ENCODE results near the gene FOXJ1. TPM values are rescaled to one million over a fixed set of nuclear protein-coding genes. Genes with fewer than 3 reads are reported as not detected.

FOXJ1 gene
- total RNA-seq, 1 experiment from 2014 or later = 0.10 TPM

DNA sequence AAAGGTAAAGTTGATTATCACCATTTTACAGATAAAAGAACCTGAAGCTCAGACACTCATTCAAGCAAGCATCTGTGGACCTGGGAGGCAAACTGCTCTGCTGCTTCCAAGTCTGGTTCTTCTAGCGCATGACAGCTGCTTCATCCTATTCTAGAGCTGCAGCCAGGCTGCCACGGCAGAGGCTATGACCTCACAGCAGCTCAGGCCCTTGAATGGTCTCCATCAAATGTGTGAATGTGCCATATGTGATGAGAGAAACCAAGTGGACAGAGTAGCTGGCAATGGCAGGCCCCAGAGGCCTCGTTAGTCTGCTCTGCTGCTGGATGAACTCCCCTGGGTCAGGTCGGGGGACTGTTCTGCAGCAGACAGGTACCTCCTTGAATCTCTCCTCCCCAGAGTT lies 30.7 kb upstream of the FOXJ1 start:
- H3K4me1 ChIP-seq = peaks cover 3% of the 10 kb centered on the region; the same call in 1 of the 2 replicates
- H3K27me3 ChIP-seq = no peaks in the 10 kb centered on the region; the same call in 1 of the 2 replicates
- no peak overlapping the region for H3K4me3 ChIP-seq
- no peak overlapping the region for H3K27ac ChIP-seq
- no peaks in the 10 kb centered on the region for H3K36me3 ChIP-seq
- no peaks in the 10 kb centered on the region for H3K9me3 ChIP-seq (replicated peaks)
- peak; percentile 43 to 63 for DNase-seq

DNA sequence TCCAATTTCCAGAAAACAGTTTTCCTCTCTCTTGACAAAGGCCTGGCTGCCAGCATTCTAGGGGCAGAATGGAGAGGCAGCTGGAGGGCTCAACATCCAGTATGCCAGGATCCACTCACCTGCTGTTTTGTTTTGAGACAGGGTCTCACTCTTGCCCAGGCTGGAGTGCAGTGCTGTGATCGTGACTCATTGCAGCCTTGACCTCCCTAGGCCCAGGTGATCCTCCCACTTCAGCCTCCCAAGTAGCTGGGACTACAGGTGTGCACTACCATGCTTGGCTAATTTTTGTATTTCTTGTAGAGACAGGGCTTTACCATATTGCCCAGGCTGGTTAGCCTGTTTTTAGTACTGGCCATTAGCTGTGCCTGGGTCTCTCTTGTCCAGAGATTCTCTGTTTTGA lies 29.1 kb upstream of the FOXJ1 start:
- Histone ChIP-seq H3K9me3 (replicated peaks) (no peaks in the 10 kb centered on the region), H3K27ac (no peak overlapping the region), H3K4me1 (peaks cover 6% of the 10 kb centered on the region; the same call in 1 of the 2 replicates), H3K36me3 (no peaks in the 10 kb centered on the region), H3K27me3 (no peaks in the 10 kb centered on the region; the same call in 1 of the 2 replicates), H3K4me3 (no peak overlapping the region)
- no peak for DNase-seq

DNA sequence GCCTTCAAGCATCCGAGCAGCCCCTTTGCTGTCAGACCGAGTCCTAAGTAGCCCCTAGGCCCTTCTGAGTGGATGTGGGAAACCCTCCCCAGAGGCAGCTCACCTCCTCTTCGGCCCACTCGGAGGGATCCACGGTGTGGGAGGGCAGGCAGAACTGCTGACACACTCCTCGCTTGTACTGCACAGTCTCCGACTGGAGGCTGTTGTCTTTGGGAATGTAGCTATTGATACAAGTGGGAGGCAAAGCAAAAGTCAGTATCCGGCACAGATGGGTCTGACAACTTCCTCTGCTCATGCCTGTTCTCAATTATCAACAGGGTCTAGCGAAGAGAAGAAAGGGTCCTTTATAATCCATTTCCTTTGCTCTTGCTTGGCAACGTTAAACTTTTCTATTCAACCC lies 25.9 kb upstream of the FOXJ1 start:
- DNase-seq = no peak
- no peak overlapping the region for H3K27ac ChIP-seq
- H3K36me3 ChIP-seq = no peaks in the 10 kb centered on the region
- no peaks in the 10 kb centered on the region for H3K9me3 ChIP-seq (replicated peaks)
- H3K4me3 ChIP-seq = no peak overlapping the region
- H3K4me1 ChIP-seq = peaks cover 18% of the 10 kb centered on the region
- H3K27me3 ChIP-seq = no peaks in the 10 kb centered on the region

DNA sequence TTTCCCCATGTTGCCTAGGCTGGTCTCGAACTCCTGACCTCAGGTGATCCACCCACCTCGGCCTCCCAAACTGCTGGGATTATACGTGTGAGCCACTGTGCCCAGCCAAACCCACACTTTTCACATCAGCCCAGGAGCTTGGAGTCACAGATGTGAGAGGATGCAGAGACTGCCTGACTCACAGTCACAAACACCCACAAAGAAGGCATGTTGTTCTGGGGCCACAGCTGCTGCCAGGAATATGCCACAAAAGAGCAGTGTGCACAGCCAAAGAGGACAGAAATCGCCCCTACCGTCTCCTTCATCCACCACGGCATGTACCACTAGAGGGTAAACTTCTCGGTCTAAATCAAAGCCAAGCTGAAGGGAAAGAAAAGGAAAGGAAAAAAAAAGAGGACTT lies 25.1 kb upstream of the FOXJ1 start:
- no peak for DNase-seq
- H3K4me3 ChIP-seq = no peak overlapping the region
- no peaks in the 10 kb centered on the region for H3K27me3 ChIP-seq
- no peaks in the 10 kb centered on the region for H3K9me3 ChIP-seq (replicated peaks)
- no peak overlapping the region for H3K27ac ChIP-seq
- peaks cover 24% of the 10 kb centered on the region for H3K4me1 ChIP-seq
- H3K36me3 ChIP-seq = no peaks in the 10 kb centered on the region

DNA sequence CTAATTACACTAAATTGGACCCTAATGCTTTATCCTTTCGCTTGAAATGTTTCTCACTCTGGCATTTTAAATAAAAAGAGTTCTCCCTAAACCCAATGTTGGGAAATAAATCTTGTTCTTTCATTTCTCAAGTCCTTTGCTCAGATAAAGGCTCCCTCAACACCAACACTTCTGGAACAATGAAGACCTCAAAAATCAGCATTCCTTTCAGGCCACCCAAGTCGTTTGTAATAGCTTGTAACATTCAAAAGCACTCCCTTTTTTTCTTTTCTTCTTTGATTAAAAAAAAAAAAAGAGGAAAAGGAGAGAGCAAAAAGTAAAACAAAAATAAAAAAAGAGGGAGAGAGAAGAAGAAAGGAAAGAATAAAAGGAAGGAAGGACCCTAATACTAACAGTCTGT lies 23.3 kb upstream of the FOXJ1 start:
- no peaks in the 10 kb centered on the region for H3K36me3 ChIP-seq
- peak overlapping the region; percentile 11; the same call in 1 of the 2 replicates for H3K27ac ChIP-seq
- H3K4me1 ChIP-seq = peaks cover 30% of the 10 kb centered on the region
- H3K4me3 ChIP-seq = no peak overlapping the region
- no peaks in the 10 kb centered on the region for H3K9me3 ChIP-seq (replicated peaks)
- no peaks in the 10 kb centered on the region for H3K27me3 ChIP-seq
- peak in 1 of 2 experiments; percentile 46 for DNase-seq

DNA sequence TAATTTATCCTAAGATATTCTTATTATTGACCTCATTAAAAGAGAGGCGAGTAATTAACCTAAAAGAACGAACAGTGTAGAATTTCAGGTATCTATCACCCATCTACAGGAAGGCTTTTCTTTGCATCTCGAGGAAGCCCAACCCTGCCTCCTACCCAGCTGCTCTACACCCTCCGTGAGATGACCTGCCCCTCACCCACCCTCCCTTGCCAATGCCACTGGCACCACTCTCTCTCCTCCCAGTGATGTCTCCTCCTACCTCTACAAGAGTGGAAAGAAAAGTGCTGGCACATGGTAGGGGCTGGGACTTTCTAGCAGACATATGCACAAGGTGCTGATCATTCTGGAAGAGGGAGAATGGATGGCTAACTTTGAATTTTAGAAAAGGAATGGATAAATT lies 22.9 kb upstream of the FOXJ1 start:
- DNase-seq = no peak
- Histone ChIP-seq H3K9me3 (replicated peaks) (no peaks in the 10 kb centered on the region), H3K27me3 (no peaks in the 10 kb centered on the region)

DNA sequence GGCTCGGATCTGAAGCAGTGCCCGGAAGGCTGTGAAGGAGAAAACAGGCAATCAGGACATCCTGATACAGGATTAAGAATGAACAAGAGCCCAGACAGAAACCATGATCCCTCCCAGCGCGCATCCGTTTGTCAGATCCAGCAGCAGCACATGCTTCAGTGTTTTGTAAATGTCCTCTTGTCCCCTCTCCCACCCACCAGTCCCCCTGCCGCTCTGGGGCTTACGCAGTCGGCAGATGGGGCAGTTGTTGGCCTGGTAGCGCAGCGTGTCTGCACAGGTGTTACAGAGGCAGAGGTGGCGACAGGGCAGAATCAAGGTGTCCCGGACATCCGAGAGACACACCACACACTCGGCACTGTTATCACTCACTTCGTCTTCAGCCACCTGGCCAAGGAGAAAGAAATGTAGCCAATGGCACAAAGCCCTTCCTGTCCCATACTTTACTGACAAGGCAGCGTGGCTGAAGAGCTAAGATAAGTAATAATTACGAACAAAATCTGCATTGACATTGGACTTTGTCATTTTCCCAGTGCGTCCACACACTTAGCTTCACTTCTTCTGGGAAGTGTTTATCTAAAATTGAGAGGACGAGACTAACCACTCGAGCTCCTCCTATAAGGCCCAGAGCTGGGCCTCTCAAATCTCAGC lies 20.7 kb upstream of the FOXJ1 start:
- Histone ChIP-seq H3K27me3 (no peaks in the 10 kb centered on the region), H3K36me3 (no peaks in the 10 kb centered on the region), H3K4me3 (no peak overlapping the region), H3K4me1 (peaks cover 31% of the 10 kb centered on the region), H3K27ac (no peak overlapping the region), H3K9me3 (replicated peaks) (no peaks in the 10 kb centered on the region)
- DNase-seq = no peak

More for the DNA sequence above, 22.9 kb upstream of the FOXJ1 start:
- Histone ChIP-seq H3K27ac (peak overlapping the region; percentile 11; the same call in 1 of the 2 replicates), H3K4me1 (peaks cover 30% of the 10 kb centered on the region), H3K4me3 (no peak overlapping the region), H3K36me3 (no peaks in the 10 kb centered on the region)

DNA sequence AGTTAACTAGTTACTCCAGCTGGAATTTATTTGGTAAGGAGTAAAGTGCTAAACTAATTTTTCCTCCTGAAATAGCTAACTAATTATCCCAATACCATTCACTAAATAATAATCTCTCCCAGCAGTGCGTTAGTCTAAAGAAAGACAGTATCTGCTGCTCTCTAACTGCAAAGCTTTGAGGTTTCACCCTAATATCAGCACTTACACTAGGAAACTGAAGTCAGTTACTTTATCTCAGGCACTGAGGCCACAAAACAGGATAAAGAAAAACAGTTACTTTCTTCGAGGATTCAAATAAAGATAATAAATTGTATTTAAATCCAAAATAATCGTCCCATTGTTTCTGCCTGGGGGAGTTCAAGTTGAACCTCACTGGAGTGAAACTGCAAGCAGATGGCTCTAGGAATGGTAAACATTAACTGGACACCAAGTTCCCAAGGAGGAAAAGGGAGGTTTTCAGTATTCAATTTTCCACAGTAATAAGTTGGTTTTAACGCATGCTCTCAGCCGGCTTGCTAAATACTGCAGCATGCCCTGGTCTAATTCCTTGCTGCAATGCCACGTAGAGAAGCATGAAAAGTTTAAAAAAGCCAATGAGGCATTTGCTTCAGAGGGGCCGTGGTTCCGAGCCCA lies 20.0 kb upstream of the FOXJ1 start:
- Histone ChIP-seq H3K27me3 (no peaks in the 10 kb centered on the region), H3K9me3 (replicated peaks) (no peaks in the 10 kb centered on the region), H3K4me1 (peaks cover 39% of the 10 kb centered on the region), H3K4me3 (no peak overlapping the region), H3K36me3 (no peaks in the 10 kb centered on the region), H3K27ac (no peak overlapping the region)
- DNase-seq = peak in 1 of 2 experiments; percentile 47

DNA sequence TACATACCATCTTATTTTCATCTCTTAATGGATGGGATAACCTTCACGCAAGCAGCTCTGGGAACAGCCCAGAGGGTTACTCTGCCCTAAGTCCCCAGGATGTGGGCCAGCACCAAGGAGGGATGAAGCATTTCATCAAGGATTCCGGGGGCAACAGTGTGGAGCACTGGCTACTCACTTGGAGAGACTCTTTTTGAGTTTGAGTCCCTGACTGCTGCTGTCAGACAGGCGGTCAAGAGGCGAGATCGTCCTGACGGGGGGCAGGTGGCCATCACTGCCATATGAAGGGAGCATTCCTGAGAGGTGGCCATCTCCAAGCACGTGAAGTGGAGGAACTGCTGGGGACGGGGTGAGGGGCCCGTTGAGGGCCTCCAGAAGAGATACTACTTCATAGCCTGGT lies 18.1 kb upstream of the FOXJ1 start:
- H3K36me3 ChIP-seq = no peaks in the 10 kb centered on the region
- H3K4me1 ChIP-seq = peaks cover 33% of the 10 kb centered on the region
- H3K4me3 ChIP-seq = no peak overlapping the region
- H3K27me3 ChIP-seq = no peaks in the 10 kb centered on the region
- no peaks in the 10 kb centered on the region for H3K9me3 ChIP-seq (replicated peaks)
- no peak overlapping the region for H3K27ac ChIP-seq
- DNase-seq = no peak

DNA sequence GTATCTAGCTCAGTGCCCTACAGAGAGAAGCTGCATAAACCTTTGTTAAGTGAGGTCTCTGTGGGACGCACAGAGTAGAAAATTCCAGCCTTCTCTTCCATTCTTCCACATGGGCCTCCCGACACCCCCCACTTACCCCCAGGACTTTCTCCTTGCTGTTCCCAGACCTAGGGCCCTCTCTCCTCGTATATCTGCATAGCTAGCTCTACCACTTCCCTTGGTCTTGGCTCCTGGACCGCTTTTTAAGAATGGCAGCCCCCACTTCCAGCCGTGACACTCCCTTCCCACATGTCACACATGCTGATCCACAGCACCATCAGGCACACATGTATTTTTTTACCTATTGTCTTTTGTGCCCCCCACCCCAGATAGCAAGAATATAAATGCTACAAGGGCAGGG lies 16.7 kb upstream of the FOXJ1 start:
- H3K9me3 ChIP-seq (replicated peaks) = no peaks in the 10 kb centered on the region
- peaks cover 31% of the 10 kb centered on the region; the same call in 1 of the 2 replicates for H3K4me1 ChIP-seq

DNA sequence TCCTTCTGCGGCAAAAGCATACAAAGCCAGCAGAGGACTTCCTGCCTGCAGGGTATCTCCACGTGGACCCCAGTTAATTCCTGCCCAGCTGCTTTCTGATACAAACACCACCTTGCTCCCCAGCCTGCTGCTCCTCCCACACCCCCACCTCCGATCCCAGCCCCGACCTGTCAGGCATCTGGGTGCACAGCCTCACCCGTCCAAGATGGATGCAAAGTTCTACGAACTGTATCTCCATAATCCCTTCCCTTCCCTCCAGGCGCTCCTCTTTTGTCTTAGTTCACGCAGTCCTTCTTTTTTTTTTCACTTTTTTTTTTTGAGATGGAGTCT lies 15.6 kb upstream of the FOXJ1 start:
- no peak overlapping the region; the same call in 1 of the 2 replicates for H3K4me3 ChIP-seq

More for the DNA sequence above, 16.7 kb upstream of the FOXJ1 start:
- Histone ChIP-seq H3K4me3 (no peak overlapping the region), H3K27ac (no peak overlapping the region), H3K36me3 (no peaks in the 10 kb centered on the region), H3K27me3 (no peaks in the 10 kb centered on the region)
- no peak for DNase-seq

DNA sequence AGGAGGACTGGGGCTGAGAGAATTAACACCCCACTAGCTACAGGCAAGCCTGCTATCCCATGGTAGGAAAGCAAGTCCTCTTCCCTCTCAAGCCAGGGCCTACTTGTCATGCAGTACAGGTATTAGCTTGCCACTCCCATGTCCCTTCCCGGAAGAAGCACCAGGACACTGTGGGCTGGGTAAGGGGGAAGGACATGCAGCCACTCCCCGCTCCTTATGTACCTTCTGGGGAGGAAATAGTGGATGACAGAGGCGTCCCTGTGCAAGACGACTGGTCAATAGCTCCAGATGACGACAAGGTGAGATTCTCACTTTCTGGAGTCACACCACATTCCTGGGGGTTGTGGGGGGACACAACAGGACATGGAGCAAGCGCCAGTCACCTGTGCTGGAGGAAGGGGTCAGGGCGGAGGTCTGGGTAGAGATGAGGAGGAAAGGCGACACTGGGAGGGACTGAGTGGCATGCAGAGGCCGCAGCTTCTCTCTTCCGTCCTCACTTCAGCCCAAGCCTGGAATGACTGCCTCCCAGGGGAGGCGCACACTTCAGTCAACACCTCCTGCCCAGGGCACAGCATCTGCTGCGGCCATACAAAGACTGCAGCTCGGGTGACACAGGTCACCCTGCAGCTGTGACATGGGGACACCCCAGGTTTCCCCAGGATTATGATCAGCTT lies 15.1 kb upstream of the FOXJ1 start:
- no peaks in the 10 kb centered on the region for H3K27me3 ChIP-seq
- H3K4me1 ChIP-seq = peaks cover 24% of the 10 kb centered on the region; the same call in 1 of the 2 replicates
- peak; percentile 80 to 87 for DNase-seq

More for the DNA sequence above, 15.6 kb upstream of the FOXJ1 start:
- Histone ChIP-seq H3K27ac (no peak overlapping the region; the same call in 1 of the 2 replicates), H3K36me3 (no peaks in the 10 kb centered on the region), H3K4me1 (peaks cover 29% of the 10 kb centered on the region; the same call in 1 of the 2 replicates), H3K27me3 (no peaks in the 10 kb centered on the region), H3K9me3 (replicated peaks) (no peaks in the 10 kb centered on the region)
- no peak for DNase-seq

DNA sequence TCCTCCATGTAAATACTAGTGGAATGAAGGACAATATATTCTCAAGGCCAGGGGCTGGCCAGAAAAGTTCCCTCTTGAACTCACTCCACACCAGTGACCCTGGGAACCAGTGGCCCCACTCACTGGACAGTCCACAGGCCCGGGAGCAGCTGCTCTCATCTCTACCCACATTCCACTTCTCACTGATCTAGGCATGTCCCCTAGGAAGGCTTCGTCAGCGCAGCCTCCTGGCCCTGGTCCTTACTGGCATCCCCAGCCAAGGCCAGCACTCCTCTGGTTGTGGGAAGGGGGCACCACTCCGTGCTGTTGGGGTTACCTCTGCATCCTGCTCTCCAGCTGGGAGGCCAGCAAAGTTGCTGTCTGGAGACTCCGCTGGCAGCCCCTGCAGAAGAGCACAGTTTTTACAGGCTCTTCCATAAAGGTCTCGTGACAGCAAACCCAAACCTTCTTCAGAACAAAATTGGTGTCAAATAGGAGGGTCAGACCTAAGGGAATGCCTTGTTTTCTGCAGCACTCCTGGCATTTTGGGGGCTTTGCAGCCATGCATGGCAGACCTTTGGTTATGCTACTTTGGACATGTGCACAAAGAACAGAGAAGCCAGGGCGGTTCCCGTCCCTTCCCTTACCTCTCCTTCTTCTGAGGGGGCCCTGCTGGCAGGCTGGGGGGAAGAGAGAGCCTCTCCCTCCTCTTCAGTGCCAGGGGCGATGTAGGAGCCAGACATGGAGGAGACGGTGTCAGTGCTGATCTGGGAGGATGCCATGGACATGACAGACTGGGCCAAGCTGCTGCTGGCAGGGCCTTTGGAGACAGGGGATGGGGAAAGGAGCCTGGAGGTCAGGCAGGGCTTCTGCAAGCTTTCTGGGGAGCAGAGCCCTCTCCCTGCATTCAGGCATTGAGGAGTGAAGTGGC lies 14.1 kb upstream of the FOXJ1 start:
- no peak for DNase-seq
- H3K4me1 ChIP-seq = peaks cover 19% of the 10 kb centered on the region; the same call in 1 of the 2 replicates
- H3K27me3 ChIP-seq = no peaks in the 10 kb centered on the region
- H3K27ac ChIP-seq = no peak overlapping the region
- H3K36me3 ChIP-seq = no peaks in the 10 kb centered on the region
- no peaks in the 10 kb centered on the region for H3K9me3 ChIP-seq (replicated peaks)
- H3K4me3 ChIP-seq = no peak overlapping the region

More for the DNA sequence above, 15.1 kb upstream of the FOXJ1 start:
- no peaks in the 10 kb centered on the region for H3K36me3 ChIP-seq
- H3K27ac ChIP-seq = no peak overlapping the region; the same call in 1 of the 2 replicates
- no peaks in the 10 kb centered on the region for H3K9me3 ChIP-seq (replicated peaks)
- H3K4me3 ChIP-seq = no peak overlapping the region; the same call in 1 of the 2 replicates

DNA sequence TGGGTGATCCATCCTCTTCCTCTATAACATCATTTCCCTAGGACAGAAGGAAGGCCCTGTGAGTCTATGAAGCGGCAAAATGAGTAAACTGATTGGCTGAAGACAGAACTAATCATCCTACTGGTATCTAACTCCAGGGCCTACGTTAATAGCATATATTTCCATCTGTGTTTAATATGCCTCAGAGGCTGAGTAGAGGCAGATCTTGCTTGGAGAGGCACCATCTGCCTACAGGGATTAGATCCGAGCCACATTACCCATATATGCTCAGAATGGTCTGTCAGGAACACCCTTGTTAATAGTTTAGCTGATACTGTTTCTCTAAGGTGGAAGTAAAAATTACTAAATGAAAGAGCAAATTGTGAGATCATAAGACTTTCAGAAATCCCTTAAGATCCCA lies 13.2 kb upstream of the FOXJ1 start:
- no peaks in the 10 kb centered on the region for H3K36me3 ChIP-seq
- H3K4me3 ChIP-seq = no peak overlapping the region
- H3K27ac ChIP-seq = no peak overlapping the region
- peaks cover 19% of the 10 kb centered on the region; the same call in 1 of the 2 replicates for H3K4me1 ChIP-seq
- H3K9me3 ChIP-seq (replicated peaks) = no peaks in the 10 kb centered on the region
- DNase-seq = no peak
- H3K27me3 ChIP-seq = no peaks in the 10 kb centered on the region
